Endothelial cell of umbilical vein (primary cell): ENCODE data around the gene CREM.

Source experiments
- EZH2 ChIP-seq: IDR thresholded peaks from 2 replicates; pipeline ENCODE4 v1.6.1; 2012; ENCODE audit warnings: borderline replicate concordance, low read depth, mild to moderate bottlenecking, moderate library complexity, low read length, inconsistent platforms; ENCODE audit not compliant: severe bottlenecking
- GATA2 ChIP-seq: IDR thresholded peaks from 2 replicates; pipeline ENCODE4 v1.7.0; 2011; ENCODE audit warnings: low read depth, mild to moderate bottlenecking, moderate library complexity, mixed read lengths, low read length; ENCODE audit not compliant: insufficient read length, insufficient read depth
- JUN ChIP-seq: IDR thresholded peaks from 2 replicates; pipeline ENCODE4 v1.6.1; 2011; ENCODE audit warnings: borderline replicate concordance, low read depth; ENCODE audit not compliant: insufficient read length, insufficient read depth
- MAX ChIP-seq: IDR thresholded peaks from 2 replicates; pipeline ENCODE4 v1.6.1; 2011; ENCODE audit not compliant: insufficient read depth, insufficient read length
- POLR2A ChIP-seq: IDR thresholded peaks from 2 replicates; pipeline ENCODE4 v1.6.1; 2012; ENCODE audit warnings: low read depth, mild to moderate bottlenecking, control low read depth, low read length
- POLR2AphosphoS5 ChIP-seq: IDR thresholded peaks from 2 replicates; pipeline ENCODE4 v1.6.1; 2012; ENCODE audit warnings: low read depth, mild to moderate bottlenecking, control low read depth, low read length, moderate library complexity; ENCODE audit not compliant: insufficient read depth
- TF ChIP-seq, protein P1 (sequence below), 2 donors: IDR thresholded peaks; 1 replicate in 1 of 2; 2 replicates in 1 of 2; pipeline ENCODE4 v1.5.1; 2011; ENCODE audit warnings: low read length in 2 of 2, mild to moderate bottlenecking in 2 of 2, moderate library complexity in 2 of 2, control low read depth in 1 of 2, inconsistent platforms in 1 of 2, low read depth in 1 of 2; ENCODE audit not compliant: insufficient read depth in 1 of 2; ENCODE audit errors: extremely low read depth in 1 of 2

- TF ChIP-seq, protein P1, sequence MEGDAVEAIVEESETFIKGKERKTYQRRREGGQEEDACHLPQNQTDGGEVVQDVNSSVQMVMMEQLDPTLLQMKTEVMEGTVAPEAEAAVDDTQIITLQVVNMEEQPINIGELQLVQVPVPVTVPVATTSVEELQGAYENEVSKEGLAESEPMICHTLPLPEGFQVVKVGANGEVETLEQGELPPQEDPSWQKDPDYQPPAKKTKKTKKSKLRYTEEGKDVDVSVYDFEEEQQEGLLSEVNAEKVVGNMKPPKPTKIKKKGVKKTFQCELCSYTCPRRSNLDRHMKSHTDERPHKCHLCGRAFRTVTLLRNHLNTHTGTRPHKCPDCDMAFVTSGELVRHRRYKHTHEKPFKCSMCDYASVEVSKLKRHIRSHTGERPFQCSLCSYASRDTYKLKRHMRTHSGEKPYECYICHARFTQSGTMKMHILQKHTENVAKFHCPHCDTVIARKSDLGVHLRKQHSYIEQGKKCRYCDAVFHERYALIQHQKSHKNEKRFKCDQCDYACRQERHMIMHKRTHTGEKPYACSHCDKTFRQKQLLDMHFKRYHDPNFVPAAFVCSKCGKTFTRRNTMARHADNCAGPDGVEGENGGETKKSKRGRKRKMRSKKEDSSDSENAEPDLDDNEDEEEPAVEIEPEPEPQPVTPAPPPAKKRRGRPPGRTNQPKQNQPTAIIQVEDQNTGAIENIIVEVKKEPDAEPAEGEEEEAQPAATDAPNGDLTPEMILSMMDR (IDR thresholded peaks at IDR 0.05; ENCODE audit: extremely low read depth in 1 of 2, insufficient read depth in 1 of 2, low read depth in 1 of 2, low read length in 2 of 2) = no peak
- TF ChIP-seq POLR2A = no peak
- TF ChIP-seq POLR2AphosphoS5 = no peak
- no peak for TF ChIP-seq EZH2
- TF ChIP-seq GATA2 = no peak
- no peak for TF ChIP-seq MAX
- no peak for TF ChIP-seq JUN
These were observed 124.9 kb downstream of the CREM start for GRCh38 chr10:35251373-35252100.
